Liver (tissue), 9 donors: ENCODE data around the gene PKMYT1. TPM values are rescaled to one million over a fixed set of nuclear protein-coding genes. Genes with fewer than 3 reads are reported as not detected.

Source experiments
- DNase-seq: peaks from one replicate; pipeline ENCODE4 v3.0.0-alpha.2; 2017; ENCODE audit warnings: low spot score
- H3K27ac ChIP-seq, 2 donors: one replicate each; pipeline ENCODE4 v1.7.0; 2013; ENCODE audit warnings: inconsistent platforms in 2 of 2, low read length in 2 of 2, control low read depth in 1 of 2, low read depth in 1 of 2, mild to moderate bottlenecking in 1 of 2
- H3K27me3 ChIP-seq, 4 donors: one replicate each; pipeline versions ENCODE4 v1.6.1 to v1.7.0; 2013; ENCODE audit warnings: low read length in 3 of 4, inconsistent platforms in 1 of 4, mild to moderate bottlenecking in 1 of 4, moderate library complexity in 1 of 4; ENCODE audit not compliant: control insufficient read depth in 4 of 4, insufficient read depth in 4 of 4
- H3K36me3 ChIP-seq, 4 donors: one replicate each; pipeline versions ENCODE4 v1.6.1 to v1.7.0; 2013; ENCODE audit warnings: low read length in 3 of 4, mild to moderate bottlenecking in 3 of 4, low read depth in 1 of 4, moderate library complexity in 1 of 4; ENCODE audit not compliant: control insufficient read depth in 4 of 4, insufficient read depth in 3 of 4
- H3K4me1 ChIP-seq, 4 donors: one replicate each; pipeline versions ENCODE4 v1.6.1 to v1.7.0; 2013; ENCODE audit warnings: low read length in 3 of 4, mild to moderate bottlenecking in 3 of 4, moderate library complexity in 1 of 4; ENCODE audit not compliant: control insufficient read depth in 4 of 4, insufficient read depth in 4 of 4
- H3K4me3 ChIP-seq, 3 donors: one replicate each; pipeline versions ENCODE4 v1.6.1 to v1.7.0; 2013; ENCODE audit warnings: low read length in 3 of 3, control low read depth in 1 of 3, low read depth in 1 of 3, mild to moderate bottlenecking in 1 of 3
- H3K9ac ChIP-seq, 2 donors: one replicate each; pipeline ENCODE4 v1.7.0; 2013; ENCODE audit warnings: low read length in 2 of 2, mild to moderate bottlenecking in 2 of 2, moderate library complexity in 2 of 2, control low read depth in 1 of 2, low read depth in 1 of 2
- H3K9me3 ChIP-seq, 4 donors: one replicate each; pipeline versions ENCODE4 v1.6.1 to v1.7.0; 2013; ENCODE audit warnings: low read length in 3 of 4; ENCODE audit not compliant: control insufficient read depth in 4 of 4
- ATF3 ChIP-seq: IDR thresholded peaks from 2 replicates; pipeline ENCODE4 v1.6.1; 2016; ENCODE audit warnings: antibody characterized with exemption
- CTCF ChIP-seq: fragments of 150-350 bp; IDR thresholded peaks from 2 replicates; pipeline ENCODE4 v1.5.1; 2017; ENCODE audit warnings: improper control_type of control experiment, low read depth, low read length; ENCODE audit not compliant: missing input control
- EGR1 ChIP-seq, 2 donors: IDR thresholded peaks; 2 replicates each; pipeline ENCODE4 v1.6.1; 2016 to 2018; ENCODE audit warnings: antibody characterized with exemption in 2 of 2, low read depth in 2 of 2
- FOXA1 ChIP-seq: IDR thresholded peaks from 2 replicates; pipeline ENCODE4 v1.6.1; 2016; ENCODE audit warnings: antibody characterized with exemption
- FOXA2 ChIP-seq: IDR thresholded peaks from 2 replicates; pipeline ENCODE4 v1.6.1; 2016; ENCODE audit warnings: antibody characterized with exemption
- GABPA ChIP-seq, 2 donors: IDR thresholded peaks in 1 of 2; conservative IDR thresholded peaks in 1 of 2; 2 replicates each; pipeline ENCODE4 v1.6.1; 2016; ENCODE audit warnings: antibody characterized with exemption in 2 of 2, mild to moderate bottlenecking in 1 of 2, moderate library complexity in 1 of 2
- HNF4A ChIP-seq, 2 donors: conservative IDR thresholded peaks; 2 replicates each; pipeline ENCODE4 v1.6.1; 2016; ENCODE audit warnings: antibody characterized with exemption in 2 of 2, mild to moderate bottlenecking in 2 of 2
- HNF4G ChIP-seq: IDR thresholded peaks from 2 replicates; pipeline ENCODE4 v1.6.1; 2016; ENCODE audit warnings: antibody characterized with exemption
- JUND ChIP-seq, 2 donors: IDR thresholded peaks; 2 replicates each; pipeline ENCODE4 v1.6.1; 2016; ENCODE audit warnings: antibody characterized with exemption in 2 of 2
- MAX ChIP-seq: IDR thresholded peaks from 2 replicates; pipeline ENCODE4 v1.6.1; 2016; ENCODE audit warnings: antibody characterized with exemption
- NR2F2 ChIP-seq: IDR thresholded peaks from 2 replicates; pipeline ENCODE4 v1.6.1; 2016; ENCODE audit warnings: antibody characterized with exemption
- REST ChIP-seq: IDR thresholded peaks from 2 replicates; pipeline ENCODE4 v1.6.1; 2016; ENCODE audit warnings: antibody characterized with exemption, mild to moderate bottlenecking
- RXRA ChIP-seq, 2 donors: IDR thresholded peaks; 2 replicates each; pipeline ENCODE4 v1.6.1; 2017 to 2018; ENCODE audit warnings: antibody characterized with exemption in 2 of 2, mild to moderate bottlenecking in 1 of 2
- SP1 ChIP-seq: IDR thresholded peaks from 2 replicates; pipeline ENCODE4 v1.6.1; 2018; ENCODE audit warnings: antibody characterized with exemption, mild to moderate bottlenecking
- TAF1 ChIP-seq: conservative IDR thresholded peaks from 2 replicates; pipeline ENCODE4 v1.6.1; 2016; ENCODE audit warnings: antibody characterized with exemption, mild to moderate bottlenecking
- YY1 ChIP-seq: IDR thresholded peaks from 2 replicates; pipeline ENCODE4 v1.6.1; 2016; ENCODE audit warnings: antibody characterized with exemption, mild to moderate bottlenecking
- ZBTB33 ChIP-seq: IDR thresholded peaks from 2 replicates; pipeline ENCODE4 v1.6.1; 2016; ENCODE audit warnings: antibody characterized with exemption
- WGBS: extraction: QIAGEN DNeasy Blood & Tissue Kit; methylation state at CpG from one replicate; pipeline ENCODE4 v1.1.7; 2013; 5-methylcytosine and 5-hydroxymethylcytosine counted together
- polyA plus RNA-seq, 2 donors: library from polyadenylated mRNA; stranded (reverse) in 1 of 2; unstranded in 1 of 2; fragments of 200-250 nt in 1 of 2; fragments of >200 nt in 1 of 2; fragmentation: Nextera tagmentation in 1 of 2; extraction: Ambion mirVana in 1 of 2; gene quantifications; one replicate each; pipeline versions ENCODE4 v1.2.1 to v1.2.3, GENCODE V29; 2013 to 2015
- total RNA-seq, 2 donors: library from RNA; depleted of rRNA; stranded (reverse); fragments of >200 nt; gene quantifications; one replicate each; pipeline ENCODE4 v1.2.3, GENCODE V29; 2014
- donor health status: healthy.
- donor health status: healthy.
- donor health status: healthy.
- donor health status: healthy.
- donor health status: healthy.

The PKMYT1 gene
- total and polyA plus RNA-seq, 4 donors = 0.50 to 15.8 (median 2.6) TPM

GRCh38 chr16:2996298-2996697 lies 16.1 kb upstream of the PKMYT1 start:
- no peak overlapping the region for H3K9ac ChIP-seq
- H3K36me3 ChIP-seq = no peaks in the 10 kb centered on the region
- no peak for TF ChIP-seq MAX
- no peak for TF ChIP-seq NR2F2
- no peak for TF ChIP-seq HNF4A (conservative IDR thresholded peaks at IDR 0.05)
- TF ChIP-seq ATF3 = no peak
- TF ChIP-seq REST = no peak
- TF ChIP-seq ZBTB33 = no peak
- TF ChIP-seq SP1 = no peak
- no peak for TF ChIP-seq EGR1 (IDR thresholded peaks at IDR 0.05; ENCODE audit: low read depth in 2 of 2)
- TF ChIP-seq JUND (IDR thresholded peaks at IDR 0.05) = no peak
- no peak for TF ChIP-seq HNF4G
- no peak for TF ChIP-seq YY1
- no peak for TF ChIP-seq FOXA2
- no peak for TF ChIP-seq RXRA (IDR thresholded peaks at IDR 0.05)
- no peak for TF ChIP-seq CTCF
- no peak for TF ChIP-seq FOXA1
- TF ChIP-seq TAF1 = no peak
- TF ChIP-seq GABPA (IDR thresholded peaks at IDR 0.05 in 1 of 2, conservative IDR thresholded peaks at IDR 0.05 in 1 of 2) = no peak
- DNase-seq = no peak
- WGBS = 91% methylated on average over 13 of the region's 13 CpGs
- H3K9me3 ChIP-seq = no peaks in the 10 kb centered on the region
- no peak overlapping the region for H3K27ac ChIP-seq
- H3K27me3 ChIP-seq = no peaks in the 10 kb centered on the region
- H3K4me1 ChIP-seq = no peaks in the 10 kb centered on the region
- H3K4me3 ChIP-seq = no peak overlapping the region
